ENCODE measurements around the gene SSPN. TPM values are rescaled to one million over a fixed set of nuclear protein-coding genes. Genes with fewer than 3 reads are reported as not detected.

SSPN gene
- total RNA-seq, 1 experiment from 2014 or later: not detected

DNA sequence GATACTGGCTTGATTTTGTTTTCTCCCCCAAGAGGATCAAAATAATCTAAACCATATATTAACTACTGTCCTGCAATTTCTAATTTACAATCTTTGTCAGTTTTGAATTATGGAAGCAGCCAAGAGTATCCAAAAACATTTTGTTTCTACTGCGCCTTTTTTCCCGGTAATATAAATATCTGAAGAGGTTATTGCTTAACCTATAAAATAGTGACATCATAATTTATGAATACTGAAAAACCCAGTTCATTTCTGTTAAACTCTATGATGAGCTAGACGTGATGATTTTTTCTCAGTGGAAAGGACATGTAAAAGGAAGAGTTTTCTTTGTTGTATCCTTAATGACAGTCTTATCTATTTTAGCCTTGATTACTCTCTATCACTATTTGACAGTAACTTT, 3.2 kb upstream of the SSPN start:
- DNase-seq: no peak
- Histone ChIP-seq H3K4me1 (ENCODE audit: low read length) (peaks cover 13% of the 10 kb centered on the region), H3K79me2 (ENCODE audit: low read length) (no peaks in the 10 kb centered on the region), H3K27ac (ENCODE audit: low read length) (no peak overlapping the region), H3K27me3 (ENCODE audit: low read length) (0 out of 2 replicates have a peak, but pooled peaks cover 2% of the 10 kb centered on the region), H3K4me2 (ENCODE audit: low read depth, low read length, poor library complexity, severe bottlenecking) (no peak overlapping the region), H4K20me1 (ENCODE audit: insufficient read depth, low read depth, low read length) (no peaks in the 10 kb centered on the region), H3K9ac (ENCODE audit: low read length) (no peak overlapping the region), H3K9me3 (ENCODE audit: low read length) (no peaks in the 10 kb centered on the region), H3K9me2 (replicated peaks; ENCODE audit: insufficient read depth, low read length) (no peaks in the 10 kb centered on the region), H3K36me3 (ENCODE audit: insufficient read depth, low read length) (no peaks in the 10 kb centered on the region), H2AFZ (ENCODE audit: low read length) (no peak overlapping the region), H3K4me3 (ENCODE audit: low read length) (no peak overlapping the region)

DNA sequence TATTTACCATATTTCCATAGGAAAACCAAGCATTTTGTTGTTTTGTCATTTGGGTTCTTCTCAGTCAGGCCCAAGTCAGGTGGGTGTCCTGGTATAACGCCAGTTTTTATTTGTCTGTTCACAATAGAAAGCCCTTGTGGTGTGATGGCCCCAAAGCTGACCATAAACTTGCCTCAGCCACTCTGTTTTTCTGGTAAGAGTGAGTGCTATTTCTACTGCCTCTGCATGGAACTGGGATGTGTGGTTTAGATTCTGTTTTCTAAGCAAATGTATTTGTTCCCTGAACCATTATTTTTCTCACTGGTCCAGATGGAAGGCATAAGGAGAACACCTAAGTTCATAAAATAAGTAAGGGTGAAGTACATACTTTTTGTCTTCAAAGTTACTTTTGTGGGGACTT, 1.8 kb upstream of the SSPN start:
- no peaks in the 10 kb centered on the region for H4K20me1 ChIP-seq (ENCODE audit: insufficient read depth, low read depth, low read length)
- no peak overlapping the region for H2AFZ ChIP-seq (ENCODE audit: low read length)
- H3K9me2 ChIP-seq (replicated peaks; ENCODE audit: insufficient read depth, low read length): no peaks in the 10 kb centered on the region
- DNase-seq: no peak
- 0 out of 2 replicates have a peak, but pooled peaks cover 2% of the 10 kb centered on the region for H3K27me3 ChIP-seq (ENCODE audit: low read length)
- H3K79me2 ChIP-seq (ENCODE audit: low read length): no peaks in the 10 kb centered on the region
- no peak overlapping the region for H3K27ac ChIP-seq (ENCODE audit: low read length)
- H3K4me3 ChIP-seq (ENCODE audit: low read length): no peak overlapping the region
- peaks cover 17% of the 10 kb centered on the region for H3K4me1 ChIP-seq (ENCODE audit: low read length)
- H3K9me3 ChIP-seq (ENCODE audit: low read length): no peaks in the 10 kb centered on the region
- H3K9ac ChIP-seq (ENCODE audit: low read length): no peak overlapping the region
- H3K36me3 ChIP-seq (ENCODE audit: insufficient read depth, low read length): no peaks in the 10 kb centered on the region
- no peak overlapping the region for H3K4me2 ChIP-seq (ENCODE audit: low read depth, low read length, poor library complexity, severe bottlenecking)

DNA sequence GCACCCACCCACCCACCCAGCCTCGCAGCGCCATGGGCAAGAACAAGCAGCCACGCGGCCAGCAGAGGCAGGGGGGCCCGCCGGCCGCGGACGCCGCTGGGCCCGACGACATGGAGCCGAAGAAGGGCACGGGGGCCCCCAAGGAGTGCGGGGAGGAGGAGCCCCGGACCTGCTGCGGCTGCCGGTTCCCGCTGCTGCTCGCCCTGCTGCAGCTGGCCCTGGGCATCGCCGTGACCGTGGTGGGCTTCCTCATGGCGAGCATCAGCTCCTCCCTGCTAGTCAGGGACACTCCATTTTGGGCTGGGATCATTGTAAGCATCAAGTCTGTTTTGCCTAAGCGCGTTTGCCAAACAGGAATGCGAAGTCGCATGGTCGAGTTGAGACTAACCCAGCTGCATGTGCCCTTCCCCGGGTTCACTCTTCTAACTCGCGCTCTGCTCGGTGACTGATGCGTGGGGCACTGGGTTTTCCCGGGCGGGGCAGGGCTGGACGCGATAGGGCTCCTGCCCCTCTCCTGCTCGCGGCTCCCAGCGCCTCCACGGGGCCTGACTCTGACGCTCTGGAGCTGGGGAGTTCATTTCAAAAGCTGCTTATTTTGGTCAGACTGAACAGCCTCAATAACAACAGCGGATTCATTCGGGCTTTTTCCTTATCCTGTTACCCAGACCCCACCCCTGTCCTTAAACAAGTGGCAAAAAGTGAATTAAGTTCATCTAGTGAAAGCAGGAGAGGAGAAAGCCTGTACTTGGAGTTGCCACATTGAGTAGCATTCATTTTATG, 458 bp downstream of the SSPN start:
- DNase-seq: no peak
- peak overlapping the region; percentile 40 for H3K4me2 ChIP-seq (ENCODE audit: low read depth, low read length, poor library complexity, severe bottlenecking)

DNA sequence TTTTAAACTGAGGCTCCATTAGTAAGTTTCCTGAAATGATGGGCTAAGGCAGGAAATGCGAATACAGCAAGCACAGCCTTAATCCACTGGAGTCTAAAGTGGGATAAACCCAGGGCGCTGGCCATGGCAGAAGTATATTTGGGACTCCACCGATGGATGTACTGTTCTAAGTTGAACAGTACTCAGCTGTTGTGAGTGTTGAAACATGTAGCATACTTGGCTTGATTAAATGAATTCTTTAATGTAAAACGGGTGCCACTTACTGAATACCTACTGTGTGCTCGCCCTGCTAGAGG, 996 bp downstream of the SSPN start:
- Histone ChIP-seq H3K9ac (ENCODE audit: low read length) (no peak overlapping the region), H3K9me3 (ENCODE audit: low read length) (no peaks in the 10 kb centered on the region), H3K27ac (ENCODE audit: low read length) (no peak overlapping the region), H3K79me2 (ENCODE audit: low read length) (no peaks in the 10 kb centered on the region), H3K4me2 (ENCODE audit: low read depth, low read length, poor library complexity, severe bottlenecking) (no peak overlapping the region), H3K4me1 (ENCODE audit: low read length) (peaks cover 17% of the 10 kb centered on the region), H3K4me3 (ENCODE audit: low read length) (no peak overlapping the region), H3K9me2 (replicated peaks; ENCODE audit: insufficient read depth, low read length) (no peaks in the 10 kb centered on the region), H4K20me1 (ENCODE audit: insufficient read depth, low read depth, low read length) (no peaks in the 10 kb centered on the region), H2AFZ (ENCODE audit: low read length) (no peak overlapping the region), H3K27me3 (ENCODE audit: low read length) (0 out of 2 replicates have a peak, but pooled peaks cover 2% of the 10 kb centered on the region), H3K36me3 (ENCODE audit: insufficient read depth, low read length) (no peaks in the 10 kb centered on the region)
- no peak for DNase-seq

More for the DNA sequence above, 458 bp downstream of the SSPN start:
- Histone ChIP-seq H3K9me3 (ENCODE audit: low read length) (no peaks in the 10 kb centered on the region), H3K4me1 (ENCODE audit: low read length) (peaks cover 17% of the 10 kb centered on the region), H3K27ac (ENCODE audit: low read length) (no peak overlapping the region), H3K36me3 (ENCODE audit: insufficient read depth, low read length) (no peaks in the 10 kb centered on the region), H3K27me3 (ENCODE audit: low read length) (0 out of 2 replicates have a peak, but pooled peaks cover 2% of the 10 kb centered on the region), H3K79me2 (ENCODE audit: low read length) (no peaks in the 10 kb centered on the region), H3K4me3 (ENCODE audit: low read length) (no peak overlapping the region; the same call in 1 of the 2 replicates), H3K9ac (ENCODE audit: low read length) (no peak overlapping the region), H2AFZ (ENCODE audit: low read length) (no peak overlapping the region), H3K9me2 (replicated peaks; ENCODE audit: insufficient read depth, low read length) (no peaks in the 10 kb centered on the region), H4K20me1 (ENCODE audit: insufficient read depth, low read depth, low read length) (no peaks in the 10 kb centered on the region)

DNA sequence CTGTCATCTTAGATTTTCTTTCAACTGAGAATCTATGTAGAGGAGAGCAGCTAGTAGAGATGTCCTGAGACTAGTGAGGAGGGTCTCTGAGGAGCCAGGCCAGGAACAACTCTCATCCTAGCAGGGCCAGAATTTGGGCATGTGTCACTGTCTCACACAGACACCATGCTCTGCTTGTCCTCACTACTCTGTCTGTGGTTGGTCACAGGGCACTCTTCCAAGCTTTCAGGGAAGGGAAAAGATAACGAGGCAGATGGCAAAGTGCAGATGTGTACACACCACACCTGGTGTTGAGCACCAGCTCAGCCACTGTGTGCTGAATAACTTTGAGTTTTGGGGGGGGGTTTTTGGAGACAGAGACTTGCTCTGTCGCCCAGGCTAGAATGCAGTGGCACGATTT, 2.5 kb downstream of the SSPN start:
- H3K27me3 ChIP-seq (ENCODE audit: low read length): 0 out of 2 replicates have a peak, but pooled peaks cover 2% of the 10 kb centered on the region
- DNase-seq: no peak
- no peak overlapping the region for H3K9ac ChIP-seq (ENCODE audit: low read length)

DNA sequence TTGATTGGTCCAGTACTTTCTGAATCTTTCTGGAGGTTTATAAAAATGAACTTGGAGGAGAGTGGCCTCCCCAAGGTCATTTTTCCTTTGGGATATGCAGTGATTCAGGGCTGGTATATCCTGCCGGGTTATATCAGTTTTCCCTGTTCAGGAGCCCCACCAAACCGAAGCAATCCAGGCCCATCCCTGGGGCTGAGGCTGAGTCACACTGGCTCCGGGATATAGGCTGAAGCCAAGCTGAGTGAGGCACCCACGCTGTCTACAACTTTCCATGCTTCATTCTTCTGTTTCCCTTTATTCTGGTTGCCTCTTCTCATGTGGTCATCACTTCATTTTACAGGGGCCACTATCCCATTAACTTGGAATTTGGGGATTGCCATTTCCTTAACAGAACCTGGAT, 3.4 kb downstream of the SSPN start:
- H3K27ac ChIP-seq (ENCODE audit: low read length): no peak overlapping the region
- H3K27me3 ChIP-seq (ENCODE audit: low read length): 0 out of 2 replicates have a peak, but pooled peaks cover 2% of the 10 kb centered on the region
- no peaks in the 10 kb centered on the region for H3K9me3 ChIP-seq (ENCODE audit: low read length)
- H3K9ac ChIP-seq (ENCODE audit: low read length): no peak overlapping the region
- no peaks in the 10 kb centered on the region for H3K9me2 ChIP-seq (replicated peaks; ENCODE audit: insufficient read depth, low read length)
- H2AFZ ChIP-seq (ENCODE audit: low read length): no peak overlapping the region
- DNase-seq: no peak
- H3K4me3 ChIP-seq (ENCODE audit: low read length): no peak overlapping the region
- H3K4me1 ChIP-seq (ENCODE audit: low read length): peaks cover 17% of the 10 kb centered on the region
- H4K20me1 ChIP-seq (ENCODE audit: insufficient read depth, low read depth, low read length): no peaks in the 10 kb centered on the region
- no peaks in the 10 kb centered on the region for H3K36me3 ChIP-seq (ENCODE audit: insufficient read depth, low read length)
- H3K4me2 ChIP-seq (ENCODE audit: low read depth, low read length, poor library complexity, severe bottlenecking): no peak overlapping the region
- H3K79me2 ChIP-seq (ENCODE audit: low read length): no peaks in the 10 kb centered on the region

More for the DNA sequence above, 2.5 kb downstream of the SSPN start:
- Histone ChIP-seq H3K4me3 (ENCODE audit: low read length) (no peak overlapping the region), H3K9me2 (replicated peaks; ENCODE audit: insufficient read depth, low read length) (no peaks in the 10 kb centered on the region), H3K9me3 (ENCODE audit: low read length) (no peaks in the 10 kb centered on the region), H3K4me2 (ENCODE audit: low read depth, low read length, poor library complexity, severe bottlenecking) (no peak overlapping the region), H4K20me1 (ENCODE audit: insufficient read depth, low read depth, low read length) (no peaks in the 10 kb centered on the region), H3K36me3 (ENCODE audit: insufficient read depth, low read length) (no peaks in the 10 kb centered on the region), H3K4me1 (ENCODE audit: low read length) (peaks cover 17% of the 10 kb centered on the region), H3K79me2 (ENCODE audit: low read length) (no peaks in the 10 kb centered on the region), H2AFZ (ENCODE audit: low read length) (no peak overlapping the region), H3K27ac (ENCODE audit: low read length) (no peak overlapping the region)

DNA sequence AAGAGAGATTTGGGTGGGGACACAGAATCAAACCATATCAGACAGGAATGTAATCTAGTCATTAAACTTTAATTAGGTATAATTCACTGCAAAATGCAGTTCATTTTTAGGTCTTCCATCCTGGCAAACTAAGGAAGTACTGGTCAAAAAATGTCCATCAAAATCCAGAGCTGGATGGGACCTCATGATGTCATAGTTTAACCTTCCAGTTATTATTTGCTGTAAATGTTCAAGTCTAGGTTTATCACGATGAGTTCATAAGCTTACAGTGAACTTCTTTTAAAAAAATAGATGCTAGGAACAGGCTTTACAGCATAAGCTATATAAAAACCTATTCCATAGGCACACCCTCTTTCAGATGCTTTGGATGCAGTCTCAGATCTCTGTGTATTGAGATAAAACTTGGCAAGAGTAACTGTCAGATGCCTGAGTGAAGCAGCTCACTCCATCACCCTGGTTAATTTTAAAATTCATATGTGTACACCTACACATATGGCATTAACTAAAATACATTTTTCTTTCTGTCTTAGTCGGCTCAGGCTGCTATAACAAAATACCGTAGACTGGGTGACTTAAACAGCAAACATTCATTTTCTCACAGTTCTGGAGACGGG, 7.9 kb downstream of the SSPN start:
- no peak overlapping the region for H3K9ac ChIP-seq (ENCODE audit: low read length)
- DNase-seq: no peak

DNA sequence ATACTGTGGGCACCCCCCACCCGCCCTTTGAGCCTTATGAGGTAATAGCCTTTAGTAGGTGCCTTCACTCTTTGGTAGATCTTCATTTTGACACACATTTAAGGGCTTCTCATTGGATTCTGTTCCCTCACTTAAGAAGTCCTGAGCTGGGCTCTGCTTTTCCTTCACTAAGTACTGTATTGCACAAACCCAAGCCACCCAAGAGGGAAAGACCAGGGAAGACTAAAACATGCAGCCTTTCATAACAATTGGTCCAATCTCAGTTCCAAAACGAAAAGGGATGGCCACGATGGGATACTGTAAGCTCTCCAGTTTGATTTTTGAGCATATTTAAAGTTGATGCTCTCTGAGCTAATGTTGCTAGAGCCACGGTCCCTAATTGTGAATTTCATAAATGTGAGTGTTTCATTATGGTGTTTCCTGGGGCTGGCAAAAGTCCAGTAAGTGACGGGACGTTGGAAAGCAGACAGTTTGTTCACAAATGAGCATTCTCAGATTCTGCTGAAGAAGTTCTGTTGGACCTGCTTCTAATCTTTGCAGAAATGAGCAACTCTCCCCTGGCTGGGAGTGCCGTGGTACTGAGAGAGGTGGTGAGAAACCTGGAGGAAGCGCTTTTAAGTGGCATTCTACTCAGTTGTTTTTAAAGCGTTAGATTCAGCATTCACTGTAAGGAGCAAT, 9.4 kb downstream of the SSPN start:
- no peak overlapping the region for H3K27ac ChIP-seq (ENCODE audit: low read length)
- H3K79me2 ChIP-seq (ENCODE audit: low read length): no peaks in the 10 kb centered on the region
- DNase-seq: no peak
- no peak overlapping the region for H2AFZ ChIP-seq (ENCODE audit: low read length)
- no peaks in the 10 kb centered on the region for H3K9me3 ChIP-seq (ENCODE audit: low read length)
- H3K4me1 ChIP-seq (ENCODE audit: low read length): no peaks in the 10 kb centered on the region
- no peak overlapping the region for H3K4me3 ChIP-seq (ENCODE audit: low read length)
- no peaks in the 10 kb centered on the region for H3K9me2 ChIP-seq (replicated peaks; ENCODE audit: insufficient read depth, low read length)
- H3K9ac ChIP-seq (ENCODE audit: low read length): no peak overlapping the region
- H3K27me3 ChIP-seq (ENCODE audit: low read length): no peaks in the 10 kb centered on the region
- no peaks in the 10 kb centered on the region for H4K20me1 ChIP-seq (ENCODE audit: insufficient read depth, low read depth, low read length)
- H3K4me2 ChIP-seq (ENCODE audit: low read depth, low read length, poor library complexity, severe bottlenecking): no peak overlapping the region
- no peaks in the 10 kb centered on the region for H3K36me3 ChIP-seq (ENCODE audit: insufficient read depth, low read length)

More for the DNA sequence above, 7.9 kb downstream of the SSPN start:
- H3K27ac ChIP-seq (ENCODE audit: low read length): no peak overlapping the region
- H4K20me1 ChIP-seq (ENCODE audit: insufficient read depth, low read depth, low read length): no peaks in the 10 kb centered on the region
- H3K36me3 ChIP-seq (ENCODE audit: insufficient read depth, low read length): no peaks in the 10 kb centered on the region
- no peak overlapping the region for H2AFZ ChIP-seq (ENCODE audit: low read length)
- H3K9me3 ChIP-seq (ENCODE audit: low read length): no peaks in the 10 kb centered on the region
- H3K4me3 ChIP-seq (ENCODE audit: low read length): no peak overlapping the region
- H3K4me1 ChIP-seq (ENCODE audit: low read length): no peaks in the 10 kb centered on the region
- no peaks in the 10 kb centered on the region for H3K27me3 ChIP-seq (ENCODE audit: low read length)
- no peak overlapping the region for H3K4me2 ChIP-seq (ENCODE audit: low read depth, low read length, poor library complexity, severe bottlenecking)
- H3K9me2 ChIP-seq (replicated peaks; ENCODE audit: insufficient read depth, low read length): no peaks in the 10 kb centered on the region
- no peaks in the 10 kb centered on the region for H3K79me2 ChIP-seq (ENCODE audit: low read length)

Data from Karpas-422 (cell line).